Endothelial cell of umbilical vein (primary cell): Measurements from ENCODE around the gene SKP1. TPM values are rescaled to one million over a fixed set of nuclear protein-coding genes. Genes with fewer than 3 reads are reported as not detected.
"Not testable (repeated sequence)": the region's sequence is repeated elsewhere in the genome, so short reads cannot be mapped to it uniquely, and the experiment has no call there.

ENCODE experiments used
- BruUV-seq: library from RNA; stranded (reverse); fragments of 400-500 nt; replicated peaks from 2 replicates; lab custom pipeline; 2021; lab: Mats Ljungman, UMichigan
- CTCF ChIA-PET: fragments of 300-600, 350-600 bp; sonication (Branson Sonifier 250); formaldehyde crosslinking; loops from one replicate; lab custom pipeline; 2021; ENCODE audit warnings: antibody characterized with exemption, inconsistent platforms; lab: Charles Lee
- POLR2A ChIA-PET: fragments of 300-600, 350-600 bp; sonication (Branson Sonifier 250); formaldehyde crosslinking; loops from one replicate; lab custom pipeline; 2021; ENCODE audit warnings: antibody characterized with exemption, inconsistent platforms; lab: Charles Lee
- DNase-seq: peaks from one replicate; pipeline ENCODE4 v3.0.0-alpha.2; 2011; ENCODE audit warnings: low read depth, low spot score
- FAIRE-seq: peaks from 2 replicates; lab custom pipeline; 2011; peaks lifted over from hg19 to GRCh38; lab: Jason Lieb, UNC
- H2AFZ ChIP-seq: 2 replicates; pipeline ENCODE4 v1.6.0; 2012; ENCODE audit warnings: low read depth, low read length, control low read depth, inconsistent platforms
- H3K27ac ChIP-seq: 2 replicates; pipeline ENCODE4 v1.5.1; 2011; ENCODE audit warnings: low read depth, mild to moderate bottlenecking, control low read depth, low read length, moderate library complexity; ENCODE audit not compliant: insufficient read depth
- H3K27me3 ChIP-seq, 2 experiments: 2 replicates each; pipeline versions ENCODE4 v1.6.0 to v1.6.1; 2011; ENCODE audit warnings: low read length in 2 of 2, mixed read lengths in 1 of 2; ENCODE audit not compliant: control insufficient read depth in 2 of 2, insufficient read depth in 2 of 2
- H3K36me3 ChIP-seq, 2 experiments: 2 replicates in 1 of 2; 3 replicates in 1 of 2; pipeline ENCODE4 v1.5.1; 2011; ENCODE audit warnings: low read length in 2 of 2, mild to moderate bottlenecking in 1 of 2, moderate library complexity in 1 of 2; ENCODE audit not compliant: control insufficient read depth in 2 of 2, insufficient read depth in 2 of 2; ENCODE audit errors: extremely low read depth in 1 of 2
- H3K4me1 ChIP-seq: 3 replicates; pipeline ENCODE4 v1.5.1; 2011; ENCODE audit warnings: mild to moderate bottlenecking, low read length; ENCODE audit not compliant: control insufficient read depth, insufficient read depth; ENCODE audit errors: extremely low read depth
- H3K4me2 ChIP-seq: 2 replicates; pipeline ENCODE4 v1.6.1; 2011; ENCODE audit warnings: low read length, control low read depth, mixed read lengths; ENCODE audit not compliant: insufficient read depth
- H3K4me3 ChIP-seq, 3 experiments: fragments of 200-600 bp in 1 of 3; sonication (generic), shearing (Covaris generic) in 1 of 3; replicated peaks in 1 of 3; 2 replicates each; pipeline ENCODE4 v1.5.1; 2011 to 2016; ENCODE audit warnings: control low read depth in 3 of 3, low read length in 3 of 3, mild to moderate bottlenecking in 2 of 3, inconsistent platforms in 1 of 3, low read depth in 1 of 3, moderate library complexity in 1 of 3; ENCODE audit not compliant: insufficient read depth in 1 of 3
- H3K79me2 ChIP-seq: 2 replicates; pipeline ENCODE4 v1.6.0; 2012; ENCODE audit warnings: low read length, inconsistent platforms; ENCODE audit not compliant: control insufficient read depth, insufficient read depth
- H3K9ac ChIP-seq: replicated peaks from 2 replicates; pipeline ENCODE3; 2011; ENCODE audit warnings: low read length, control low read depth; ENCODE audit not compliant: insufficient read depth; ENCODE audit errors: extremely low read depth
- H3K9me1 ChIP-seq: replicated peaks from 3 replicates; pipeline ENCODE4 v1.6.0; 2011; ENCODE audit warnings: mild to moderate bottlenecking, low read length; ENCODE audit not compliant: control insufficient read depth, insufficient read depth; ENCODE audit errors: extremely low read depth
- H3K9me3 ChIP-seq: replicated peaks from 2 replicates; pipeline ENCODE4 v1.5.1; 2012; ENCODE audit warnings: low read length, inconsistent platforms; ENCODE audit not compliant: control insufficient read depth, insufficient read depth
- H4K20me1 ChIP-seq: replicated peaks from 2 replicates; pipeline ENCODE3; 2011; ENCODE audit warnings: mild to moderate bottlenecking, low read length; ENCODE audit not compliant: control insufficient read depth, insufficient read depth; ENCODE audit errors: extremely low read depth
- EZH2 ChIP-seq: IDR thresholded peaks from 2 replicates; pipeline ENCODE4 v1.6.1; 2012; ENCODE audit warnings: borderline replicate concordance, low read depth, mild to moderate bottlenecking, moderate library complexity, low read length, inconsistent platforms; ENCODE audit not compliant: severe bottlenecking
- FOS ChIP-seq: IDR thresholded peaks from 2 replicates; pipeline ENCODE4 v1.6.1; 2011; ENCODE audit warnings: mild to moderate bottlenecking, low read length, moderate library complexity, borderline replicate concordance; ENCODE audit not compliant: insufficient read depth
- GATA2 ChIP-seq: IDR thresholded peaks from 2 replicates; pipeline ENCODE4 v1.7.0; 2011; ENCODE audit warnings: low read depth, mild to moderate bottlenecking, moderate library complexity, mixed read lengths, low read length; ENCODE audit not compliant: insufficient read length, insufficient read depth
- JUN ChIP-seq: IDR thresholded peaks from 2 replicates; pipeline ENCODE4 v1.6.1; 2011; ENCODE audit warnings: borderline replicate concordance, low read depth; ENCODE audit not compliant: insufficient read length, insufficient read depth
- MYC ChIP-seq: IDR thresholded peaks from one replicate; pipeline ENCODE4 v1.6.1; 2011; ENCODE audit warnings: mild to moderate bottlenecking, low read depth, low read length
- POLR2A ChIP-seq: IDR thresholded peaks from 2 replicates; pipeline ENCODE4 v1.6.1; 2012; ENCODE audit warnings: low read depth, mild to moderate bottlenecking, control low read depth, low read length
- POLR2AphosphoS5 ChIP-seq: IDR thresholded peaks from 2 replicates; pipeline ENCODE4 v1.6.1; 2012; ENCODE audit warnings: low read depth, mild to moderate bottlenecking, control low read depth, low read length, moderate library complexity; ENCODE audit not compliant: insufficient read depth
- dilution Hi-C: fragments of 300-500 bp; cut with MboI; formaldehyde crosslinking; loops from one replicate; pipeline ENCODE4 v1.15.0; 2019; ENCODE audit warnings: low sequenced_read_pairs; ENCODE audit not compliant: extremely low pct_ligation_motif_present
- intact Hi-C: fragments of 100-400 bp; cut with micrococcal nuclease; formaldehyde crosslinking; loops from one replicate; pipeline ENCODE4 v1.10.0; 2022
- polyA plus RNA-seq, 4 experiments: library from polyadenylated mRNA; depleted of rRNA in 3 of 4; stranded (reverse) in 3 of 4; unstranded in 1 of 4; fragments of >200 nt; gene quantifications; 2 replicates each; pipeline versions ENCODE4 v1.2.1 to v1.2.3, GENCODE V29; 2011 to 2012; ENCODE audit warnings: missing spikeins in 1 of 4
- total RNA-seq: library from RNA; stranded (reverse); gene quantifications from 2 replicates; pipeline ENCODE4 v1.2.3, GENCODE V29; 2021
- TF ChIP-seq, protein P1 (sequence below): IDR thresholded peaks from 2 replicates; pipeline ENCODE4 v1.6.1; 2011; ENCODE audit not compliant: insufficient read depth, insufficient read length
- TF ChIP-seq, protein P2 (sequence below), 2 donors: IDR thresholded peaks; 1 replicate in 1 of 2; 2 replicates in 1 of 2; pipeline ENCODE4 v1.5.1; 2011; ENCODE audit warnings: low read length in 2 of 2, mild to moderate bottlenecking in 2 of 2, moderate library complexity in 2 of 2, control low read depth in 1 of 2, inconsistent platforms in 1 of 2, low read depth in 1 of 2; ENCODE audit not compliant: insufficient read depth in 1 of 2; ENCODE audit errors: extremely low read depth in 1 of 2

SKP1 gene
- total and polyA plus RNA-seq, 2 donors (not counting 3 experiments of a cell fraction or from before 2014, with no cell fraction given), result 214 to 320 TPM

DNA sequence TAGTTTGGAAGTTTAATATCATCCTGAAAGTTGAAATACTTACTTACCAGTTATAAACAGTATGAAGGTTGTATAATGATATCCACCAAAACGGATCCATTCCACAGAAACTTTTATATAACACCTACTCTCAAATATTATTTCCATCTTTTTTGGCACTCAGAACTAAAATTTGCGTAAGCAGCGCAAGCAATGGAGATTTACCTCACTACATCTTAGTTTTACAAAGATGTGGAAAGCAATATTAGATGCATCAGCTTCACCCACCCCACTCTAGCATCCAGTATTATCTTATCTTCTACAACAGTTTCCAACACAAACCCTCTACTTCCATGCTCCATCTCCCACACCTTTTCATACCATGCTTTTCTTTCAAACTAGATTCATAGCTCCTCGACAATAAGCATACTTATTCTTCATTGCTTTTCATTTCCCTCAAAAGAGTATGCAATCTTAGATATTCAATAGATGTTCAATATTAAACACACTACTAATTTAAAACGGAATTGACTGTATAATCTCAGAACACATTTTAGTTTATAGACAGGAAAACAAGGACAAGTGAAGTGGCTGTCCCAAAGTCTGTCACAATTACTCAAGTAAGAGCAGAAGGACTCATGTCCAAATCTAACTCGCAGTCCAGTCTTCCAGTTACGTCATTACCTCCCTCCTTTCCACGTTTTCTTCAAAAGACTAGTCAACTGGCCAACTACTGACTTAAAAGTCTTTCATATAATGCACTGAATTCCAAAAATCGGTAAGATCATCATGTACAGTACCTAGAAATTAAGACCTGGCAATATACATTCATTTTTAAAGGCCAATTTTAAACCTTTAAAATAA is 46.9 kb upstream of the SKP1 start:
- no peak for FAIRE-seq
- BruUV-seq, result no TSS peak

DNA sequence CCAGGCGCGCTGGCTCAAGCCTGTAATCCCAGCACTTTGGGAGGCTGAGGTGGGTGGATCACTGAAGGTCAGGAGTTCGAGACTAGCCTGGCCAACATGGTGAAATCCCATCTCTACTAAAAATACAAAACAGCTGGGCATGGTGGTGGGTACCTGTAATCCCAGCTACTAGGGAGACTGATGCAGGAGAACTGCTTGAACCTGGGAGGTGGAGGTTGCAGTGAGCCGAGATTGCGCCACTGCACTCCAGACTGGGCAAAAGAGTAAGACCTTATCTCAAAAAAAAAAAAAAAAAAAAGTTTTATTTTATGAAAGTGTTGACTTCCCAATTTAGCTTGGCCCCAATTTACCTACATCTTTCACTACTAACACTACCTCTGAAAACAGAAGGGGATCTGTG is 44.9 kb upstream of the SKP1 start:
- H3K27me3 ChIP-seq, H3K9ac ChIP-seq, POLR2A ChIA-PET, intact Hi-C loops, H3K4me2 ChIP-seq, H3K9me3 ChIP-seq, H3K4me3 ChIP-seq, dilution Hi-C loops, H2AFZ ChIP-seq, H3K27ac ChIP-seq, H3K36me3 ChIP-seq, H3K9me1 ChIP-seq, FAIRE-seq, DNase-seq, BruUV-seq: not testable (repeated sequence)
- H4K20me1 ChIP-seq, result peaks cover 40% of the 10 kb centered on the region
- H3K4me1 ChIP-seq, result peaks cover 24% of the 10 kb centered on the region
- peaks cover 92% of the 10 kb centered on the region for H3K79me2 ChIP-seq
- CTCF ChIA-PET, result interaction anchor here (1.3 to 1.6 kb wide), 5 partner anchors 8 to 365 kb away, joined by 3 to 5 read pairs (median 4); no protein-coding TSS in a partner anchor

More for the DNA sequence above, 46.9 kb upstream of the SKP1 start:
- TF ChIP-seq, protein P1, sequence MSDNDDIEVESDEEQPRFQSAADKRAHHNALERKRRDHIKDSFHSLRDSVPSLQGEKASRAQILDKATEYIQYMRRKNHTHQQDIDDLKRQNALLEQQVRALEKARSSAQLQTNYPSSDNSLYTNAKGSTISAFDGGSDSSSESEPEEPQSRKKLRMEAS, result no peak
- TF ChIP-seq MYC, result no peak
- no peak for TF ChIP-seq GATA2
- TF ChIP-seq, protein P2, sequence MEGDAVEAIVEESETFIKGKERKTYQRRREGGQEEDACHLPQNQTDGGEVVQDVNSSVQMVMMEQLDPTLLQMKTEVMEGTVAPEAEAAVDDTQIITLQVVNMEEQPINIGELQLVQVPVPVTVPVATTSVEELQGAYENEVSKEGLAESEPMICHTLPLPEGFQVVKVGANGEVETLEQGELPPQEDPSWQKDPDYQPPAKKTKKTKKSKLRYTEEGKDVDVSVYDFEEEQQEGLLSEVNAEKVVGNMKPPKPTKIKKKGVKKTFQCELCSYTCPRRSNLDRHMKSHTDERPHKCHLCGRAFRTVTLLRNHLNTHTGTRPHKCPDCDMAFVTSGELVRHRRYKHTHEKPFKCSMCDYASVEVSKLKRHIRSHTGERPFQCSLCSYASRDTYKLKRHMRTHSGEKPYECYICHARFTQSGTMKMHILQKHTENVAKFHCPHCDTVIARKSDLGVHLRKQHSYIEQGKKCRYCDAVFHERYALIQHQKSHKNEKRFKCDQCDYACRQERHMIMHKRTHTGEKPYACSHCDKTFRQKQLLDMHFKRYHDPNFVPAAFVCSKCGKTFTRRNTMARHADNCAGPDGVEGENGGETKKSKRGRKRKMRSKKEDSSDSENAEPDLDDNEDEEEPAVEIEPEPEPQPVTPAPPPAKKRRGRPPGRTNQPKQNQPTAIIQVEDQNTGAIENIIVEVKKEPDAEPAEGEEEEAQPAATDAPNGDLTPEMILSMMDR (IDR thresholded peaks at IDR 0.05; ENCODE audit: extremely low read depth in 1 of 2, insufficient read depth in 1 of 2, low read depth in 1 of 2, low read length in 2 of 2), result no peak
- TF ChIP-seq POLR2AphosphoS5, result no peak
- TF ChIP-seq POLR2A, result no peak
- TF ChIP-seq EZH2, result no peak
- no peak for TF ChIP-seq JUN
- no peak for TF ChIP-seq FOS
- intact Hi-C loops (no loop called here), dilution Hi-C loops (no loop called here)
- Histone ChIP-seq H3K9me3 (no peaks in the 10 kb centered on the region), H4K20me1 (peaks cover 32% of the 10 kb centered on the region), H2AFZ (no peak overlapping the region), H3K4me2 (peak overlapping the region; percentile 99), H3K79me2 (peaks cover 72% of the 10 kb centered on the region), H3K27ac (no peak overlapping the region), H3K4me1 (peaks cover 29% of the 10 kb centered on the region), H3K9ac (peak overlapping the region; percentile 100), H3K27me3 (no peaks in the 10 kb centered on the region), H3K9me1 (peaks cover 3% of the 10 kb centered on the region), H3K4me3 (peak overlapping the region; percentile 63 to 91 (median 84)), H3K36me3 (peaks cover 3% of the 10 kb centered on the region in 2 experiments)
- ChIA-PET POLR2A (no interaction called here), CTCF (interaction anchor here (0.8 to 1.6 kb wide), 3 partner anchors 31 to 66 kb away, joined by 3 to 4 read pairs (median 3); no protein-coding TSS in a partner anchor)
- DNase-seq, result no peak
